HEK293T (cell line): Measurements from ENCODE around the gene SPATA20.

ENCODE experiments used
- ARNT ChIP-seq: fragments of 450-650 bp; IDR thresholded peaks from 2 replicates; pipeline ENCODE4 v1.6.1; 2017; ENCODE audit warnings: mild to moderate bottlenecking
- BHLHE40 ChIP-seq: fragments of 450-650 bp; IDR thresholded peaks from 2 replicates; pipeline ENCODE4 v1.6.1; 2016; ENCODE audit warnings: mild to moderate bottlenecking, moderate library complexity, borderline replicate concordance
- CTBP1 ChIP-seq: fragments of 450-650 bp; IDR thresholded peaks from 2 replicates; pipeline ENCODE4 v1.6.1; 2016; ENCODE audit warnings: borderline replicate concordance
- ELF4 ChIP-seq: fragments of 450-650 bp; IDR thresholded peaks from 2 replicates; pipeline ENCODE4 v1.6.1; 2017; ENCODE audit warnings: antibody characterized with exemption
- FOXA1 ChIP-seq: fragments of 450-650 bp; IDR thresholded peaks from 2 replicates; pipeline ENCODE4 v1.6.1; 2016; ENCODE audit warnings: mild to moderate bottlenecking
- FOXK2 ChIP-seq: fragments of 450-650 bp; IDR thresholded peaks from 2 replicates; pipeline ENCODE4 v1.6.1; 2016; ENCODE audit warnings: mild to moderate bottlenecking
- FOXM1 ChIP-seq: fragments of 450-650 bp; IDR thresholded peaks from 2 replicates; pipeline ENCODE4 v1.6.1; 2017; ENCODE audit warnings: mild to moderate bottlenecking, borderline replicate concordance
- HDGF ChIP-seq: fragments of 450-650 bp; IDR thresholded peaks from 2 replicates; pipeline ENCODE4 v1.6.1; 2017; ENCODE audit warnings: antibody characterized with exemption, borderline replicate concordance
- L3MBTL2 ChIP-seq: fragments of 450-650 bp; conservative IDR thresholded peaks from 2 replicates; pipeline ENCODE4 v1.6.1; 2016; ENCODE audit warnings: mild to moderate bottlenecking
- NFRKB ChIP-seq: fragments of 450-650 bp; IDR thresholded peaks from 2 replicates; pipeline ENCODE4 v1.6.1; 2016; ENCODE audit warnings: mild to moderate bottlenecking, moderate library complexity
- SP1 ChIP-seq: fragments of 450-650 bp; IDR thresholded peaks from 2 replicates; pipeline ENCODE4 v1.6.1; 2017
- SUZ12 ChIP-seq: fragments of 450-650 bp; IDR thresholded peaks from 2 replicates; pipeline ENCODE4 v1.6.1; 2016; ENCODE audit warnings: mild to moderate bottlenecking
- TARDBP ChIP-seq: fragments of 450-650 bp; IDR thresholded peaks from 2 replicates; pipeline ENCODE4 v1.6.1; 2016

DNA sequence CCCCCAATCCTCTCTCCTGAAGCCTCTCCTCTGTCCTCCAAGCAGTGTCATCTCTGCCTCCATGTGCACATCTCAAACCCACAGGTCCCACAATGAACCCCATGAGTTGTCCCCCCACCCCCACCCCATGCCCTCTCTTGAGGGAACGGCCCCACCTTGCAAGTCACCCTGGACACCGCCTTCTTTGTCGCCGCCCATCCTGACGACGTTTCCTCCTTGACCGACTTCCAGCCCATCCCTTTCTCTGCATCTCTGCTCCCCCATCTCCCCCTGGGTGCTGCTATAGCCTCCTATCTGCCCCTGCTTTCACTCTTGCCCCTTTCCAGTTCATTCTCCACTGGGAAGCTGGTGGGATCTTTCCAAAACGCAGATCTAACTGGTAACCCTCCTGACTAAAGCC is 1.7 kb upstream of the SPATA20 start:
- TF ChIP-seq SP1, result no peak
- no peak for TF ChIP-seq SUZ12
- no peak for TF ChIP-seq FOXK2
- no peak for TF ChIP-seq NFRKB
- TF ChIP-seq TARDBP, result no peak
- TF ChIP-seq FOXM1, result no peak
- no peak for TF ChIP-seq BHLHE40
- no peak for TF ChIP-seq FOXA1
- TF ChIP-seq HDGF, result no peak
- TF ChIP-seq ELF4, result no peak
- TF ChIP-seq ARNT, result no peak
- TF ChIP-seq L3MBTL2, result no peak
- no peak for TF ChIP-seq CTBP1
